Measurements from ENCODE around the gene C12orf50.
"Not testable (repeated sequence)": the region's sequence is repeated elsewhere in the genome, so short reads cannot be mapped to it uniquely, and the experiment has no call there.

The C12orf50 gene, protein sequence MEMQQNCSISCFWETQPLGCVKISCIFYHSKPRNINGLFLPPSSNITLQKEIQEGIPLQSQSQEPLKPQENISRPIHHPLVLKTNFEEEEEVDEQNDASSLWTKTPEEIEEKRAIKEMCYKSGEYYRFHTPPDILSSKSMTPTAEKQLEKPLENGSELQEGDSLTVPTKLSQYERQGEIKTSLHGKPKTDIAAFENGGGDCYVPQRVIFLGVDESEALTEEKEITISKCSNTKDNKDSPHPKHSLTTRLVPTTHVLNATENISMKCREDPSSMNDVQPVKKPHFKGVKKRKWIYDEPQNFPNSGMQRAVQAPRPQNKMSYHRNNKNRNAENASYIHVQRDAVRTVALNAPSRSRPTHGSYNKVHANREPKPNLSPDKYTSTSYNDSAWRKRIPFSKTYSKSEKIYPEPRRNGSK

DNA sequence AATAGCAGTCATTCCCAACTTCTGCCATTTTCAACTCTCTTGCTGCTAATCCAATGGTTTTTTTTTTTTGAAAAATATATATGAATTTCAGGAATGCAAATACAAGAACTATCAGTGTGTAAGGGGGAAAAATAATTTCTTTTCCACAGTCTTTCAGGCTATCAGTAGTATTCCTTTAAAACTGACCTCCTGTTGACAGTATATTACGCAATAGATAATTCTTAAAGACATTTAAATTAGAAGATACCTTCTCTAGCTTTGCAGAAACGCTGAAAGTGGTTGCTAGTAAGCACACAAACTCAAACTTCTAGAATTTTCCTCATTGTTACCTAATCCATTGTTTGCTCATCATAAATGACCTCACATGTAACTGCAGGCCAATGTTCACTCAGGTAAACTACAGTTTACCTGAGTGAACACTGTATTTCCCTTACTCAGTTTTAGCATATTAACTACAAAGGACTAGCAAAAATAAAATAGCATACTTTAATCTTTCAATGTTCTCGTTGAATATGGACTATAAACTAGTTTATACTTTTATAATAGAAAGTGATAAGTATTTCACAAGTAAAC, at the start of gene C12orf50:
Gene C12orf50 (minus strand): TSS at position 309 of the 573 bp plus-strand sequence. CDS start 2,439 bp downstream, outside the sequence.
- no peak for DNase-seq

DNA sequence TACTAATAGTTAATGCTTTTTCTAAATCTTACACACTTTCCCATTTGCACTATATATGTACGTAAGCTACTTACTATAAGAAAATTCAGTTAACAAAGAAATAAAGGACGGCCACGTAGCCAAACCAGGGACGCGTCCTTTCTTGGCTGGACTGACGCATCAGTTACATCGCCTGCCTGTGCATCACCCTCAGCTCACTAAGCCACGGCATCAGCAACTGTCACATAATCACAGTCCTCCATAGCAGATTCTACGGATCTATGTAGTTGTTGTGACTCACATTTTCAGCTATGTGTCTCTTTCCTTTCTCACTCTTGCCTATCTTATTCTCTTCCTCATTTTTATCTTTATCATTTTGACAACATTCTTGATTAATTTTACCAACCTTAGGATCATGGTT, 38.1 kb upstream of the C12orf50 start:
- no peak for DNase-seq

DNA sequence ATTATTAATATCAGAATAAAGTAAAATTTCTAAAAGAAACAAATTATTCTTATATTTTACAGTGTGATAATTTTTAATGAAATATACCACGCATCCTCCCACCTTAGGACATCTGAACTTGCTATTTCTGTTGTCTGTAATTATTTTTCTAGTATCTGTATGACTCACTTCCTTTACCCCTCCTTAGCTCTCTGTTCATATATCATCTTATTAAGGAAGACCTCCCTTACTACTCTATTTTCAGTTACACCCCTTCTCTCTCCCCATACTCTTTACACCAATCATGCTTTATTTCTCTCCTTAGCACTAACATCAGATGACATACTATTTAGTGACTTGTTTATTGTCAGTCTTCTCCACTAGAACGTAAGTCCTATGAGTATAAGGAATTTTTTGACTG, 34.2 kb upstream of the C12orf50 start:
- DNase-seq: no peak

DNA sequence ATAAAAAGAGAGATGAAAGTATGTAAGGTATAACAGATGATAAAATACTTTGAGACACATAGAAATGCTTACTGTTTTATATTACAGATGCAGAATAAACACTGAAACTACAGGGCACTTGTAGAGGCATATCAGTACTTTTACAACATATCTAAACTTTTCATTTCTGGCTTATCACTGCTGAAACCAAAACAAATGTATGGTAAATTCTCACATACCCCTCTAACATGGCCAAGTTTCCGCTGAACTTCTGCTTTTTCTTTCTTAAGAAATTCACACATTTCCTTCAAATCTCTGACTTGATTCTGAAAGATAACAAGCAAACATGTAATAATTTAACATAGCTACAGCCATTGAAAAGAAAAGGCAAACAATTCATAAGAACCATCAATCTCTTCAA, 33.3 kb upstream of the C12orf50 start:
- no peak for DNase-seq

DNA sequence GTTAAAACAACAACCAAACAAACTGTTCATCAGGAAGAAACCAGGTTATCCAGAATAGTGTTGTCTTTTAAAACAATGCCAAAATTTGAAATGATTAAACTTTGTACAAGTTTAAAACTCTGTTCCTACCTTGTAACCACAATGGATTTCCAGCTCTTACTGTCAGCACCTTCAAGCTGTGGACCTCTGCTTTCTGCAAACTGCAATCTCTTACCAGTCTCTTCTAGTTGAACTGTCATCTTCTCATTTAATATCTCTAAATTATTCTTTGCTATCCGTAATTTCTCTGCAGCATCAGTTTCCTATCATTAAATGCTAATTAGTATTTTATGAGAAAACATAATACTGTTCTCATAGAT, 29.5 kb upstream of the C12orf50 start:
- no peak for DNase-seq

DNA sequence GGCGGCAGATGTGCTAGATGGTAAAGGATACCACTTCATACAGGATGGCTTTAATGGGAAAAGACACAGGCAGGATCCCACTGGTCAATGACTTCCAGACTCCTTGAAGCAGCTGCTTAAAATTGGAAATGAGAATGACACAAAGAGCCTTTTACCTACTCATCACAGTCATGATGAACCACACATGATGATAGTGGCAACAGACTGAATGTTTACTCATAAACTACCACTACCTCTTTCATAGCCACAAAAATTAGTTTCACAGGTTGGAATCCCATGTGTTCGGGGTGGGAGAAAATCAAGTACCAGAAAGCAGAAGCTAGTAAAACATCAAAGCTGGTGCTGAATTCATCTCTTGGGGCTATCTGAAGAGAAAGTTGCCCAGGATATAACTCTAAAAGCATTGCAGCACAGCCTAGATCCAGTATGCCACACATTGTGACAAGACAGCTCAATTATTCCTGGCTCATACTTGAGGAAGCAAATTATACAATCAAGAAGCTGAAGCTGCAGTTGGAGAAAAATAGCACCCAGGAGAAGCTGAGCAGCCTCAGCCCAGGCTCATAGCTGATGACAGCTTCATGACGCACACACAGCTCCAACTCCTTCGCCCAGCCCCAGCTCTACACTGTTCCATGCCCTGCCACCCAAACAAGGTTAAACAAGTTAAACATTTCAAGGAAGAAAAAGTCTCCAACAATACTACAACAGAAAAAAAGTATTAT, 29.0 kb upstream of the C12orf50 start:
- peak in 31 of 58 donors; percentile 5 to 73 (median 29) for DNase-seq

DNA sequence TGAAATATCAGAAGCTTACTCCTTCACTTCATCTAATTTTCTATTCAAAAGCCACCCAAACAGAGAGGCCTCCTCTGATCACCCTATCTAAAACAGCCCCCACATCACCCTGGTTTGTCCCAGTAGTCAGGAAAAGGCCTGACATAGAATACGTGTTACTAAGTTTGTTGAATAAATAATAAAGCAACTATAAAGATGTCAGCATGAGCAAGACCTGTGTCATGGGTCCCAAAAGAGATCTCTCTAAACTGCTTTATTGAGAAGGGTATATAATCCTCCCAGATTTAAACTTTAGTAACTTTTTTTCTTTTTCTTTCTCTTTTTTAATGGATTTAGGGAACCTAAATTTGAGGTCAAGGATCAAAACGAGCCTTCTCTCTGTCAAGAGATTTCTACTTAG, 27.4 kb upstream of the C12orf50 start:
- DNase-seq: no peak

DNA sequence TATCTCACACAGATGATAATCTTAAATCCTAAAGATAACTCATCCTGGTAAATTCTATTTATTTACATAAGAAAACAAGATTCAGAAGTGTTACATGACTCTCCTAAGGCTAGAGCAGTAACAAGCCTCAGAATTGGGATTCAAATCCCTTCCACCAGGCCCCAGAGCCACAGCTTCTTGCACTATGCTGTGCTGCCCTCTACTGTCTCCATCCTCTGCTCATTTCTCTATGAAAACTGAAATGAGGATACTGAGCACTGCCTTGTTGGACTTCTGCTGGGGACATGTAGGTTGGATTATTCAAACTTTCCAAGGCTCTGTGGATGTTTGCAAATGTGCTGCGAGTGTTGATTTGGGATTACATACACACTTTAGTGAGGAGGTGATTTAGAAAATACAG, 23.5 kb upstream of the C12orf50 start:
- peak in 25 of 58 donors; percentile 3 to 60 (median 17) for DNase-seq

DNA sequence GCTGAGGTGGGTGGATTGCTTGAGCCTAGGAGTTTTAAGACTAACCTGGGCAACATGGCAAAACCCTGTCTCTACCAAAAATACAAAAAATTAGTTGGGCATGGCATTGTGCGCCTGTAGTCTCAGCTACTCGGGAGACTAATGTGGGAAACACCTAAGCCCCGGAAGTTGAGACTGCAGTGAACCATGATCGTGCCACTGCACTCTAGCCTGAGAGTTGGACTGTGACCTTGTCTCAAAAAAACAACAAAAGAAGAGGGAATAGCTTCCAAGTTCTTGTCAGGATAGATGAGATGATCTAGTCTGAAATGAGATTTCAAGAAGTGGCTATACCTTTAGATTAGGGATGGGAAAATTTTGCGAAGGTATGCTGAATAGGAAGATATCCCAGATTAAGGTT, 14.8 kb upstream of the C12orf50 start:
- no peak for DNase-seq

DNA sequence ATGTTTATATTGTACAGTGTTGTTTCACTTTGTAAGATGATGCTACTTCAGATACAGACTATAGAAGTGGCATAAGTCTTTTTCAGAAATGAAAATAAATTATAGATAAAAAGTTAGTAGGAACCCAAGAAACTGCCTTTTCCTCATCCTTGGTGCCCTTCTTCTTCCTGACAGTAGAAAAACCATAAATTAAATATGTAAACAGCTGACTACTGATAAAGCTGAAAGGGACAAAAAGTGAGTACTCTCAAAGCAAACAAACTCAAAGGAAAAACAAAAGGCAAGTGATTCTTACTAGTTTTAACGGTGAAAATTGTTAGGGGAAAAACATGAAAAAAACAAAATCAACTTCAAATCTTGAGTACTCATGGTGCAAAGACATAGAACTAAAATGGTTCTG, 8.6 kb upstream of the C12orf50 start:
- no peak for DNase-seq

DNA sequence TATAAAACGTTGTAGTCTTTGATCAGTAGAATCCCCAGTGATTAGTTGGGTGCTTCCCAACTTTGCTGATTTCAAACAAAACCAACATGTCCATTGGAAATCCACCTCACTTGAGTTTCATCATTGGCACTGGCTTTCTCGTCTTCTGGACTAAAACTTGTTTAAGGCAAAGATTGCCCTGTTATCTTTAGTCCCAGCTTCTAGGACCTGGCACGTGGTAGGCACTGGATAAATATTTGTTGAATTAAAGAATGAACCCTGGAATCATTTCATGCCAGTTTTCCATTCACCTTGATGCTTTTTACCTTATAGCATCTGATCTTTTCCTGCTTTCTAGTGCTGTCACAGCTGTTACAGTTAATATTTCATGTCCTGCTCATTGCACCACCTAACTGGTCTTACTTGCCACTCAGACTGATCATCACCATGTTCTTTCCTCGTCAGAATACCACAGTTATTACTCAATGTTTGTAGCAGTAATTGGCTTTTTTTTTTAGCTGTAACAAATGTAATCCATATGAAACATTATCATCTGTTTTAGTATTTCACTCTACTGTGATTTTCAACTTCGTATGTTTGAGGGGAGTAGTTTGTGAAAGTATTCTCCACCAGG, 7.3 kb upstream of the C12orf50 start:
- DNase-seq: no peak

DNA sequence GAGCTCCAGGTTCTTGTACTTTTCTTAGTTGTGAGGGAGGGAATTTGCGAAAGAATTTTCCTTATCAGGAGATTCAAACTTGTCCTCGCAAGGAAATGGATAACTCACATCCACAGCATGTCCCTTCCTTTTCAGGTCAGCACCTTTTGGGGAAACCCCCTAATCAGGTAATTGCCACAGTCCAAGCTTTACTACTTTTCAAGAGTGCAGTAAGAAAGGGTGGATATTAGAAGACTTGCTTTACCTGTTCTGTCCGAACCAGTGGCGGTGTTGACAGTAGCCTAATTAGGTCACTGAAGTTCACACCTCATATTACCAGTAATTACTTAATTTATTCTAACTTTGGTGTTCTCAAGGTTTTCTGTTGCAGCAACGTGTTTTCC, 6.7 kb upstream of the C12orf50 start:
- DNase-seq: no peak

DNA sequence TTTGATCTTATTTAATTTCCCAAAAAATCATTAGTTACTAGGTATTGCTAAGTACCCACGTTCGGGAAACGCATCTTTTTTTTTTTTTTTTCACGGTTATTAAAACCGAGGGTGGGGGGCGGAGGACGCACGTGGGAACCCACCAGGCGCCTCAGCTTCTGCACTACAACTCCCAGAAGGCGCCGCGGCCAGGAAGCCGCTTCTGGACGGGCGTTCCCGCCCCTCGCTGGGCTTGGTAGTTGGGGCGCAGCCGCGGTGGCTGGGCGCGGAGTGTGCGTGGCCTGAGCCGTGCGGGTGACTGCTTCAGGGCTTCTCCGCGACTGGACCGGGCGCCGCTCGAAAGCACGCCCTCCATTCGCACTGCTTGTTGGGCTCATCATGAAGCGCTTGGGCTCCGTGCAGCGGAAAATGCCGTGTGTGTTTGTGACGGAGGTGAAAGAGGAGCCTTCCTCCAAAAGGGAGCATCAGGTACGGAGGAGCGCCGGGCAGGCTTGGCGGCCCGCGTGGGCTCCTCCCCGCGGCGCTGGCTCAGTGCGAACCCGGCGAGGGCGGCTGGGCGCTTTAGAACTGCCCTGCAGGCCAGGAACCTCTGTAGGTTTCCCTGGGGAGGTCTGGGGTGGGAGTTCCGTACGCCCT, 6.2 kb upstream of the C12orf50 start:
- DNase-seq: peak; percentile 55 to 95 (median 88)

DNA sequence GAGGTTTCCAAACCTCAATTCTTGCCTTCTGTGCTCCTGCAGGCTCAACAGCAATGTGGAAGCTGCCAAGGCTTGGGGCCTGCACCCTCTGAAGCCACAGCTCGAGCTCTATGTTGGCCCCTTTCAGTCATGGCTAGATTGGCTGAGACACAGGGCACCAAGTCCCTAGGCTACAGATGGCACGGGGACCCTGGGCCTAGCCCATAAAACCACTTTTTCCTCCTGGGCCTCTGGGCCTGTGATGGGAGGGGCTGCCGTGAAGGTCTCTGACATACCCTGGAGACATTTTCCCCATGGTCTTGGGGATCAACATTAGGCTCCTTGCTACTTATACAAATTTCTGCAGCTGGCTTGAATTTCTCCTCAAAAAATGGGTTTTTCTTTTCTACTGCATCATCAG, 2.0 kb upstream of the C12orf50 start:
- not testable (repeated sequence) for DNase-seq

DNA sequence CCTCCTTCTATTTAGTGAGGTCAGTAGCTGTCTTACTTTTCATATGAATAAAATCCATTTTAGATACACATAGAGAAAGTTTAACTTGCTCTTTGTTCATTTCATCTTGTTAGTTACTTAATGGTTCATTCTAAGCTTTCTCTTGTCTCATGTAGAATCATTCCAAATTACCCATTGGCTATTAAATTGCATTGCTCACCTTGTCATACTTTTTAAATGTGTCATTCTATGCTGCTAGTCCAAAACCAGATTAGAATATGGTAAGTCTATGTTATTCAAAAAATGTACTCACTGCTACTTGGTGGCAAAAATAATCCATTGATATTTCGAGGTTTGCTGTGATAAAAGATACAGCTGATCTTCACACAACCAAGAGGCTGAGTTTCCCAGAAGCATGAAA, 3.0 kb downstream of the C12orf50 start:
- no peak for DNase-seq

DNA sequence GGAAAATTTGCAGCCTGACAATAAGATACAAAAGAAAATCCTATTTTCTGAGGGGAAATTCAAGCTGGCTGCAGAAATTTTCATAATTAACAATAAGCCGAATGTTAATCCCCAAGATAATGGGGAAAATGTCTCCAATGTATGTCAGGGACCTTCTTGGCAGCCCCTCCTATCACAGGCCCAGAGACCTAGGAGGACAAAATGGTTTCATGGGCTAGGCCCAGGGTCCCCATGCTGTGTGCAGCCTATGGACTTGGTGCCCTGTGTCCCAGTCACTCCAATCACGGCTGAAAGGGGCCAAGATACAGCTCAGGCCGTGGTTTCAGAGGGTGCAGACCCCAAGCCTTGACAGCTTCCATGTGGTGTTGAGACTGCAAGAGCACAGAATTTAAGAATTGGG, 11.2 kb downstream of the C12orf50 start:
- no peak for DNase-seq

DNA sequence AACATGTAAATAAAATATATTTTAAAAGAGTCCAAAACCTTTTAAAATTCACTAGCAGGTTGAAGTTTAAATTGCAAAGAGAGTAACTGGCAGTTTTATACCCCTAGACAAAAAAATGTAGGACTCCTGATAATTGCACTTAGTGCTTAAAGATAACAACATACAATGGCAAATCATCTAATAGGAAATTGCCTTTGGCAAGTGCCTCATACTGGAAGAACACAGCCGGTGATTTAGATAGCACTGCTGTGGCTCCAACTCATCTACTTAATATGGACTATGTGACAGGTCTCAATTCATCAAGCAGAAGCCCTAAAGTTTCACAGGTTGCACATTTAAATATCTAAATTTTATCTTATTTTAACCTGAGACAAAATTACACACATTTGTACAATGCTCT, 13.4 kb downstream of the C12orf50 start:
- no peak for DNase-seq

DNA sequence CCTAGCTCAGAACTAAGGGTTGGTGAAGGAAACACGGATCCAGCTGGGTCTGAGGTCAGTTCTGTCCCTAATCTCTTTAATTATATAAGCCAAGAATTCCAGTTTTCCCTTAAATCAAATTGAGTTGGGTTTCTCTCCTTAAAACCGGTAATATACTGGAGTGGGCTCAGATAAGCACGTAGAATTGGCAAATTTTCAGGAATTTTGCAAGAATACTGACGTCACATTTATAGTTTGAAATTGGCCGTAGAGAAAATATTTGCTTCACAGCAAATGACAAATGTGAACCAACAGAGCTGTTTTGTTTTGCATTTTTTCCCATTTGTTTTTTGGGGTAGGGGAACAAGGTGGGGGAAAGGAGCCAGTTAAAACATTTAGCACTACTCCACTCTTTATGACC, 17.4 kb downstream of the C12orf50 start:
- DNase-seq: no peak

DNA sequence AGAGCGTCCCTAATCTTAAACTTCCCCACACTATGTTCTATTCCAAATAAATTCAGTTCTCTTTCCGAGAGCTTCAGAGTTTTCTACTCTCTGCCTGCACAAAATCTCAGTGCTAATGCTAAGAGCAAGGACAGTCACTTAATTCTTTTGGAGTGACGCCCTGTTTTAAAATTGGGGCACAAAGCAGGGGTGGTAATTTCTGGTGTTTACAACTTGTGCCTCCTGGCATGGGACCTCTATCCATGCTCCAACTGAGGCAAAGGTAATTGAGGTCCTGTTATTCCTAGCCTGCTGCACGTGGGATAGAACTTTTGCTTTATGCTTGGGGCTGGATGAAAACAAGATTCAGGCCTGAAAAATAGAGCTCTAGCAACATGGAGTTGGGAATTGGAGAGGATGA, 22.9 kb downstream of the C12orf50 start:
- peak in 8 of 58 donors; percentile 0 to 21 (median 4) for DNase-seq

DNA sequence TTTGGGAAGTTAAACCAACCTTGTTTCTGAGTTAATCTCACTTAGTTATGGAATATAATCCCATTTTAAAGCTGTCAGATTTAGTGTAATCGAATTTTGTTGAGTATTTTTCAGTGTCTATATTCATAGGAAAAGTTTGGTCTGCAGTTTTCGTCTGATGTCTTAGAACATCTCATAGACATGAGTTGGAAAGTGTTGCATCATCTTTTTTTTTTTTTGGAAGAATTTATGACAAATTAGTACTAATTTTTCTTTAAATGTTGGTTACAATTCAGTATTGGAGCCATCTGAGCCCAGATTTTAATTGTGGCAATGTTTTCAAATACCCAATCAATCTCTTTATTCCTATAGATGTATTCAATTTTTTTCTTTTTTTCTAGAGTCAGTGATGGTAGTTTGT, 27.9 kb downstream of the C12orf50 start:
- no peak for DNase-seq

DNA sequence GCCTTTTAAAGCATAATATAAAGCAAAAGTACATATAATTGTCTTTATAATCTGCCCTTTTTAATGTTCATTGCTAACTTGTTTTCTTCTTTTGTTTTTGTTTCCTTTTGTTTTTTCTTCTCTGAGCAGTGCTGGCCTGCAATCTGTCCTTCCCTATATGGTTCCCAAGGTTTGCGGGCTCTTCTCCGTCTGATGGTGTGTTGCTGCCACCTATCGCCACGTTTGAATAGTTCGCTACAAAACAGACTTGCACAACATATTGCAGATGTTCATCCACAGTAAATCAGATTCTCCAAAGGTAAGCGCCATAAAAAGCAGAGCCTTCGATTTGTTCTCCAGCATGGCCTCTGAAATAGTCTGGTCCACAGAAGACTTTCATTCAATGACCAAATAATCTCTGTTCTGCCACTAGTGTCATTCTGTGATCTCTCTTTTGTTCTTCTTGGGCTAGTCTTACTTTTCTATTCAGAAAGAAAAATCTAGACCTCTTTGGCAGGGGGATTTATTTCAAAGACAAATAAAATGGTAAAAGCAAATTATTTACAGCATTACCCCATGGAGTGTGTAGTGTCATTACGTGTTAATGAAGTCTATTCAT, 33.5 kb downstream of the C12orf50 start:
- DNase-seq: peak in 51 of 58 donors; percentile 0 to 70 (median 23)
